Astrocyte (in vitro differentiated cells and primary cell): ENCODE data around the gene MAPK8IP1. TPM values are rescaled to one million over a fixed set of nuclear protein-coding genes. Genes with fewer than 3 reads are reported as not detected.
"Not testable (repeated sequence)": the region's sequence is repeated elsewhere in the genome, so short reads cannot be mapped to it uniquely, and the experiment has no call there.

Source experiments
- DNase-seq: peaks from one replicate; pipeline ENCODE4 v3.0.0-alpha.2; 2010; ENCODE audit warnings: low read depth
- FAIRE-seq: peaks from 2 replicates; lab custom pipeline; 2011; peaks lifted over from hg19 to GRCh38; lab: Jason Lieb, UNC
- H2AFZ ChIP-seq: 2 replicates; pipeline ENCODE4 v1.6.0; 2012; ENCODE audit warnings: low read depth, low read length, inconsistent platforms
- H3K27ac ChIP-seq: 2 replicates; pipeline ENCODE4 v1.5.1; 2011; ENCODE audit warnings: low read depth, low read length, inconsistent platforms
- H3K27me3 ChIP-seq: 2 replicates; pipeline ENCODE4 v1.6.0; 2011; ENCODE audit warnings: low read length, inconsistent platforms; ENCODE audit not compliant: insufficient read depth
- H3K36me3 ChIP-seq: 2 replicates; pipeline ENCODE4 v1.5.1; 2011; ENCODE audit warnings: low read length, inconsistent platforms; ENCODE audit not compliant: insufficient read depth
- H3K4me1 ChIP-seq: 2 replicates; pipeline ENCODE4 v1.5.1; 2011; ENCODE audit warnings: low read length, inconsistent platforms; ENCODE audit not compliant: insufficient read depth
- H3K4me2 ChIP-seq: 2 replicates; pipeline ENCODE4 v1.6.0; 2012; ENCODE audit warnings: low read length, inconsistent platforms
- H3K4me3 ChIP-seq: 2 replicates; pipeline ENCODE4 v1.5.1; 2011; ENCODE audit warnings: low read depth, mild to moderate bottlenecking, low read length, inconsistent platforms; ENCODE audit not compliant: insufficient read depth
- H3K79me2 ChIP-seq: 2 replicates; pipeline ENCODE4 v1.6.0; 2012; ENCODE audit warnings: mild to moderate bottlenecking, low read length, inconsistent platforms; ENCODE audit not compliant: insufficient read depth
- H3K9ac ChIP-seq: 2 replicates; pipeline ENCODE4 v1.6.0; 2012; ENCODE audit warnings: mild to moderate bottlenecking, low read length, inconsistent platforms
- H3K9me3 ChIP-seq: 2 replicates; pipeline ENCODE4 v1.5.1; 2012; ENCODE audit warnings: low read depth, mild to moderate bottlenecking, low read length, inconsistent platforms; ENCODE audit not compliant: insufficient read depth
- H4K20me1 ChIP-seq: 2 replicates; pipeline ENCODE4 v1.6.0; 2012; ENCODE audit warnings: low read length, inconsistent platforms; ENCODE audit not compliant: insufficient read depth
- H3K27ac Mint-ChIP-seq: one replicate; pipeline ENCODE4 v1.8.0; 2021; ENCODE audit warnings: mild to moderate bottlenecking, mixed read lengths; ENCODE audit not compliant: unreplicated experiment
- H3K27me3 Mint-ChIP-seq: one replicate; pipeline ENCODE4 v1.8.0; 2021; ENCODE audit warnings: low read depth, mixed read lengths; ENCODE audit not compliant: unreplicated experiment
- H3K36me3 Mint-ChIP-seq: one replicate; pipeline ENCODE4 v1.8.0; 2021; ENCODE audit warnings: low read depth, mixed read lengths; ENCODE audit not compliant: unreplicated experiment
- H3K4me1 Mint-ChIP-seq: one replicate; pipeline ENCODE4 v1.8.0; 2021; ENCODE audit warnings: low read depth, mixed read lengths; ENCODE audit not compliant: unreplicated experiment
- H3K4me3 Mint-ChIP-seq: one replicate; pipeline ENCODE4 v1.8.0; 2021; ENCODE audit warnings: mild to moderate bottlenecking, moderate library complexity, mixed read lengths; ENCODE audit not compliant: unreplicated experiment
- H3K9me3 Mint-ChIP-seq: one replicate; pipeline ENCODE4 v1.8.0; 2021; ENCODE audit warnings: mild to moderate bottlenecking, mixed read lengths; ENCODE audit not compliant: unreplicated experiment
- CTCF ChIP-seq: IDR thresholded peaks from 2 replicates; pipeline ENCODE4 v1.5.1; 2011; ENCODE audit warnings: low read depth, mild to moderate bottlenecking, inconsistent platforms, low read length, moderate library complexity; ENCODE audit not compliant: insufficient read depth
- EZH2 ChIP-seq: IDR thresholded peaks from 2 replicates; pipeline ENCODE4 v1.6.1; 2012; ENCODE audit warnings: mild to moderate bottlenecking, low read length, inconsistent platforms; ENCODE audit not compliant: insufficient read depth
- total RNA-seq: library from RNA; stranded (reverse); gene quantifications from 2 replicates; pipeline ENCODE4 v1.2.1, GENCODE V29; 2021

MAPK8IP1 gene
- total RNA-seq, 1 donor from 2014 or later, result 14.7 TPM

DNA sequence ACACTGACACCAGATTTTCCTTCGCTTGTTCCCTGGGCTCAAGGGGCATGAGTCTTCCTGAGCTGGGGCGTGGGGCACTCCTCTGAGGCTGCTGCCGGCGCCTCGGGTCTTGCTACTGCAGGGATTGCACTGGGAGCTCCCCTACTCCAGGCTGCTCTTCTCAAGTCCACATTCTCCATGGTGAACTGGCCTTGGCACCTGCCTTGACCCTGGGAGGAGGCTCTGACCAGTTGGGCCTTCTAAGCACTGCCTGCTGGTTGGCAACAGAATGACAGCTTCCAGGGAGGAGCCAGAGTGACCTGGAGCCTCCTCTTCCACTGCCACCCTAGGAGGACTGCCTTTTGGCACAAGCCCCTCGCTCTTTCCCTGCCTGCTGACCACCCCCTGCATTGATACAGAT lies 12.1 kb downstream of the MAPK8IP1 start:
- no peak overlapping the region for H3K4me3 Mint-ChIP-seq
- H3K27me3 Mint-ChIP-seq, result peaks cover 22% of the 10 kb centered on the region
- no peak overlapping the region for H3K9ac ChIP-seq
- H3K36me3 ChIP-seq, result no peaks in the 10 kb centered on the region
- no peaks in the 10 kb centered on the region for H3K9me3 Mint-ChIP-seq
- peaks cover 6% of the 10 kb centered on the region for H3K4me1 Mint-ChIP-seq
- no peaks in the 10 kb centered on the region for H3K79me2 ChIP-seq
- no peak overlapping the region for H2AFZ ChIP-seq
- H3K9me3 ChIP-seq, result no peaks in the 10 kb centered on the region
- DNase-seq (no peak), FAIRE-seq (no peak)
- H3K4me1 ChIP-seq, result peaks cover 18% of the 10 kb centered on the region
- H4K20me1 ChIP-seq, result peaks cover 14% of the 10 kb centered on the region
- H3K4me2 ChIP-seq, result no peak overlapping the region
- H3K36me3 Mint-ChIP-seq, result no peaks in the 10 kb centered on the region
- H3K27me3 ChIP-seq, result no peaks in the 10 kb centered on the region
- no peak overlapping the region for H3K4me3 ChIP-seq
- H3K27ac ChIP-seq, result no peak overlapping the region
- H3K27ac Mint-ChIP-seq, result no peak overlapping the region
- TF ChIP-seq EZH2, result no peak
- no peak for TF ChIP-seq CTCF

DNA sequence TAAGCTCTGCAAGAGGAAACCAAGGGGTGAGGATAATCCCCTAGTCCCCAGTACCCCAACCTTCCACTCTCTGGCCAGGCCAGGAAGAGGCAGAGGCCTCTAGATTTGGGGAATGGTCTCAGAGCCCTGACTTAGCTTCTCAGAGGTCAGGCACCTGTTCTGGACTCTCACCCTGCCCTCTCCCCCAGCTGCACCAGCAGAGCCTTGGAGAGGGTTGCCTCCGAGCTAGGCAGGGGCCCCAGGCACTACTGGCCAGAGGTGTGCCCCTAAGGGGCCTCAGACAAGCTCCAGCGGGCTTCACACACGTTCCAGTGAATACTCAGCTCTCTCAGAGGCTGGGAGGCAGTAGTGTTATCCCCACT lies 13.6 kb downstream of the MAPK8IP1 start:
- FAIRE-seq (no peak), DNase-seq (no peak)
- H2AFZ ChIP-seq, result peak overlapping the region; percentile 60
- no peak for TF ChIP-seq CTCF
- TF ChIP-seq EZH2, result no peak
- peak overlapping the region; percentile 87 for H3K9ac ChIP-seq
- no peaks in the 10 kb centered on the region for H3K27me3 ChIP-seq
- Mint-ChIP-seq H3K4me1 (peaks cover 6% of the 10 kb centered on the region), H3K36me3 (peaks cover 3% of the 10 kb centered on the region), H3K9me3 (no peaks in the 10 kb centered on the region), H3K27me3 (peaks cover 13% of the 10 kb centered on the region), H3K4me3 (peak overlapping the region; percentile 75), H3K27ac (peak overlapping the region; percentile 53)
- H3K27ac ChIP-seq, result peak overlapping the region; percentile 88
- no peaks in the 10 kb centered on the region for H3K79me2 ChIP-seq
- peak overlapping the region; percentile 70 for H3K4me3 ChIP-seq
- peaks cover 14% of the 10 kb centered on the region for H4K20me1 ChIP-seq
- H3K9me3 ChIP-seq, result no peaks in the 10 kb centered on the region
- H3K36me3 ChIP-seq, result no peaks in the 10 kb centered on the region
- peak overlapping the region; percentile 89 for H3K4me2 ChIP-seq
- peaks cover 18% of the 10 kb centered on the region for H3K4me1 ChIP-seq

DNA sequence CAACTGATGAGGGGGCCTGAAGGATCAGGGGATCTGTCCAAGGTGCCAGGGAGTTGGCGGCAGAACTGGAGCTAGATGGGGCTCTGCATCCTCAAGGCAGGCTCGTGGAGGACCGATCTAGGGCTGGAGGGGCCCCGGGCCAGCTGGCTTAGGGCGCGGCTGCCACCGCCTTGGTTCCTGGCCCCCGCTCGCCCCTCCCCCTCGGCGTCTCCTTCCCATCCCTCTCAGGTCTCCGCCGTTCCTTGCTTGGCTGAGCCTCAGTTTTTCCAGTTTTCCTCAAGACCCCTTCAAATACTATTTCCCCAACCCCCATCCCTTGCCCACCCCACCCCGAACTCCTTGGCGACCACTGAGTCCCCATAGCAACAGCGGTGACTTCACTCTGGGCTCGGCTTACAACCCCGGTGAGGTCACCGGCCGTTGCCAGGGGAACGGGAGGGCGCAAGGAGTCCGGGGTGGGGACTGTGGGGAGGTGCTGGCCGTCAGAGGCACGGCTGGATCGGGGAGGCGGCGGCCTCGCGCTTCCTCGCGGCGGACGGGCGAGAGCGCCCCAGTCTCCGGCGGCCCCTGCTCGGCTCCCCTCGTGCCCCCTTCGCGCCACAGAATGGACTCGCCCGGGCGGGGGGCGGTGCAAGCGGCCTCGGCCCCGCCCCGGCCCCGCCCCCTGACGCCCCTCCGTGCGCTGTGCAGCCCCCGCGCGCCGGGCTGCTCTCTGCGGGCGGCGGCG lies 14.2 kb downstream of the MAPK8IP1 start:
- H3K79me2 ChIP-seq, result no peaks in the 10 kb centered on the region
- H3K4me1 ChIP-seq, result peaks cover 18% of the 10 kb centered on the region
- peak overlapping the region; percentile 88 for H3K27ac ChIP-seq
- peaks cover 2% of the 10 kb centered on the region for H3K9me3 Mint-ChIP-seq
- DNase-seq (peak; percentile 76), FAIRE-seq (no peak)
- no peaks in the 10 kb centered on the region for H3K27me3 ChIP-seq
- peaks cover 10% of the 10 kb centered on the region for H3K27me3 Mint-ChIP-seq
- H3K36me3 Mint-ChIP-seq, result peaks cover 5% of the 10 kb centered on the region
- H2AFZ ChIP-seq, result peak overlapping the region; percentile 83
- H3K9ac ChIP-seq, result peak overlapping the region; percentile 87
- peak overlapping the region; percentile 89 for H3K4me2 ChIP-seq
- H3K9me3 ChIP-seq, result no peaks in the 10 kb centered on the region
- H3K36me3 ChIP-seq, result no peaks in the 10 kb centered on the region
- peak overlapping the region; percentile 53 for H3K27ac Mint-ChIP-seq
- peak overlapping the region; percentile 75 for H3K4me3 Mint-ChIP-seq
- TF ChIP-seq EZH2 (no peak), CTCF (no peak)
- H3K4me1 Mint-ChIP-seq, result peaks cover 6% of the 10 kb centered on the region
- H3K4me3 ChIP-seq, result peak overlapping the region; percentile 70
- H4K20me1 ChIP-seq, result peaks cover 14% of the 10 kb centered on the region

DNA sequence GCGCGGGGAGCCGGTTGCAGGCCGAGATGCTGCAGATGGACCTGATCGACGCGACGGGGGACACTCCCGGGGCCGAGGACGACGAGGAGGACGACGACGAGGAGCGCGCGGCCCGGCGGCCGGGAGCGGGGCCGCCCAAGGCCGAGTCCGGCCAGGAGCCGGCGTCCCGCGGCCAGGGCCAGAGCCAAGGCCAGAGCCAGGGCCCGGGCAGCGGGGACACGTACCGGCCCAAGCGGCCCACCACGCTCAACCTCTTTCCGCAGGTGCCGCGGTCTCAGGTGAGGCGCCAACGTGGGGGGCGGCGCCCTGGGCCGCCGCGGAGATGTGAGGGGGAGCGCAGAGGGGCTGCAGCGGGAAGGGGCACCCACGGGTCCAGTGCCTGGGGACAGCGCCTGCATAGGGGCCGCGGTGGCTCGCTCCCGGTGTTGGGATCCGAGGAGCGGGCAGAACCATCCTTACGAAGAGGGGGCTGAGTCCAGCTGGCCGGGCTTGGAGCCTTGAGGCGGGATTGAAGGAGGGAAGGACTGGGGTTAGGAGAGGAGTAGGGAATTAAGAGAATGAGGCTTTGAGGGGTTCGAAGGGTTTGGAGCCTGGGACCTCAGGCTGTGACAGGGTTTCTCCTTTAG lies 14.8 kb downstream of the MAPK8IP1 start:
- Histone ChIP-seq H4K20me1 (peaks cover 14% of the 10 kb centered on the region), H2AFZ (peak overlapping the region; percentile 41), H3K4me3 (peak overlapping the region; percentile 70), H3K9ac (peak overlapping the region; percentile 87), H3K4me2 (peak overlapping the region; percentile 89), H3K4me1 (peaks cover 18% of the 10 kb centered on the region)
- not testable (repeated sequence) for H3K9me3 Mint-ChIP-seq, FAIRE-seq, DNase-seq, H3K36me3 Mint-ChIP-seq, H3K36me3 ChIP-seq, H3K27me3 ChIP-seq, H3K9me3 ChIP-seq, H3K27me3 Mint-ChIP-seq, H3K27ac ChIP-seq, H3K4me1 Mint-ChIP-seq, H3K79me2 ChIP-seq
- Mint-ChIP-seq H3K27ac (peak overlapping the region; percentile 88), H3K4me3 (peak overlapping the region; percentile 88)
